Calu3 (cell line): ENCODE data around the gene TSEN2. TPM values are rescaled to one million over a fixed set of nuclear protein-coding genes. Genes with fewer than 3 reads are reported as not detected.

Experiments
- BruUV-seq: library from RNA; stranded (reverse); fragments of 400-500 nt; replicated peaks from 2 replicates; lab custom pipeline; 2021; lab: Mats Ljungman, UMichigan
- CTCF ChIA-PET: fragments of 300-600 bp; sonication (Branson Sonifier 250); formaldehyde crosslinking; loops from one replicate; lab custom pipeline; 2022; ENCODE audit warnings: antibody characterized with exemption; lab: Charles Lee
- DNase-seq: peaks from one replicate; pipeline ENCODE4 v3.0.0; 2022
- H3K27ac Mint-ChIP-seq: one replicate; pipeline ENCODE4 v1.8.0; 2022; ENCODE audit warnings: mixed read lengths; ENCODE audit not compliant: unreplicated experiment
- H3K27me3 Mint-ChIP-seq: one replicate; pipeline ENCODE4 v1.8.0; 2022; ENCODE audit warnings: mixed read lengths; ENCODE audit not compliant: unreplicated experiment
- H3K36me3 Mint-ChIP-seq: one replicate; pipeline ENCODE4 v1.8.0; 2022; ENCODE audit warnings: mild to moderate bottlenecking, moderate library complexity, mixed read lengths; ENCODE audit not compliant: insufficient read depth, unreplicated experiment
- H3K4me1 Mint-ChIP-seq: one replicate; pipeline ENCODE4 v1.8.0; 2022; ENCODE audit warnings: mild to moderate bottlenecking, low read depth, mixed read lengths; ENCODE audit not compliant: unreplicated experiment
- H3K4me3 Mint-ChIP-seq: one replicate; pipeline ENCODE4 v1.8.0; 2022; ENCODE audit warnings: mild to moderate bottlenecking, low read depth, moderate library complexity, mixed read lengths; ENCODE audit not compliant: unreplicated experiment
- H3K9me3 Mint-ChIP-seq: one replicate; pipeline ENCODE4 v1.8.0; 2022; ENCODE audit warnings: low read depth, mixed read lengths; ENCODE audit not compliant: unreplicated experiment
- CTCF ChIP-seq: fragments of 200-600 bp; IDR thresholded peaks from one replicate; pipeline ENCODE4 v1.8.0; 2022; ENCODE audit warnings: antibody characterized with exemption; ENCODE audit not compliant: unreplicated experiment
- intact Hi-C: fragments of 100-400 bp; cut with micrococcal nuclease; formaldehyde crosslinking; loops from one replicate; pipeline ENCODE4 v1.10.0; 2022; ENCODE audit not compliant: unreplicated experiment
- total RNA-seq: library from RNA; stranded (reverse); gene quantifications from 2 replicates; pipeline ENCODE4 v1.2.3, GENCODE V29; 2022

Gene TSEN2
- total RNA-seq, 1 experiment from 2014 or later: 26.7 TPM

- Mint-ChIP-seq H3K9me3 (no peaks in the 10 kb centered on the region), H3K4me3 (no peak overlapping the region)
- intact Hi-C loops: no loop called here
Measured at GRCh38 chr3:12508291-12508700, 24.0 kb downstream of the TSEN2 start.

GRCh38 chr3:12509466-12509865 is 25.2 kb downstream of the TSEN2 start:
- H3K27ac Mint-ChIP-seq: no peak overlapping the region
- no TSS peak for BruUV-seq
- H3K4me1 Mint-ChIP-seq: peaks cover 8% of the 10 kb centered on the region
- H3K9me3 Mint-ChIP-seq: no peaks in the 10 kb centered on the region
- no peaks in the 10 kb centered on the region for H3K27me3 Mint-ChIP-seq
- CTCF ChIA-PET: interaction anchor here (1.2 kb wide), 1 partner anchor 36 kb away, joined by 5 read pairs; the partner anchor contains the start of gene MKRN2OS
- no peak for TF ChIP-seq CTCF
- peaks cover 30% of the 10 kb centered on the region for H3K36me3 Mint-ChIP-seq
- no peak for DNase-seq
- intact Hi-C loops: no loop called here
- no peak overlapping the region for H3K4me3 Mint-ChIP-seq

More at GRCh38 chr3:12508291-12508700, 24.0 kb downstream of the TSEN2 start:
- BruUV-seq: no TSS peak
- H3K27ac Mint-ChIP-seq: no peak overlapping the region
- CTCF ChIA-PET: interaction anchor here (0.7 to 1.2 kb wide), 2 partner anchors 38 to 491 kb away, joined by 3 to 5 read pairs; partner anchors contain the start of gene MKRN2OS
- peaks cover 8% of the 10 kb centered on the region for H3K4me1 Mint-ChIP-seq
- no peak for DNase-seq
- H3K27me3 Mint-ChIP-seq: no peaks in the 10 kb centered on the region
- no peak for TF ChIP-seq CTCF
- H3K36me3 Mint-ChIP-seq: peaks cover 30% of the 10 kb centered on the region

- Mint-ChIP-seq H3K4me3 (no peak overlapping the region), H3K27ac (no peak overlapping the region), H3K27me3 (no peaks in the 10 kb centered on the region), H3K36me3 (peaks cover 28% of the 10 kb centered on the region), H3K4me1 (peaks cover 6% of the 10 kb centered on the region), H3K9me3 (no peaks in the 10 kb centered on the region)
- no peak for DNase-seq
- TF ChIP-seq CTCF: no peak
- CTCF ChIA-PET: no interaction called here
- no TSS peak for BruUV-seq
- intact Hi-C loops: no loop called here
Measured at GRCh38 chr3:12512534-12513118, 28.3 kb downstream of the TSEN2 start.

- no peak for DNase-seq
- H3K4me3 Mint-ChIP-seq: no peak overlapping the region
- no peak for TF ChIP-seq CTCF
- CTCF ChIA-PET: no interaction called here
- BruUV-seq: no TSS peak
- no peaks in the 10 kb centered on the region for H3K4me1 Mint-ChIP-seq
- intact Hi-C loops: no loop called here
- no peak overlapping the region for H3K27ac Mint-ChIP-seq
- H3K36me3 Mint-ChIP-seq: peaks cover 20% of the 10 kb centered on the region
- H3K9me3 Mint-ChIP-seq: no peaks in the 10 kb centered on the region
- H3K27me3 Mint-ChIP-seq: no peaks in the 10 kb centered on the region
Measured at GRCh38 chr3:12513694-12514446, 29.6 kb downstream of the TSEN2 start.
